Measurements from ENCODE around the gene ST14. TPM values are rescaled to one million over a fixed set of nuclear protein-coding genes. Genes with fewer than 3 reads are reported as not detected.
"Not testable (repeated sequence)": the region's sequence is repeated elsewhere in the genome, so short reads cannot be mapped to it uniquely, and the experiment has no call there.

The ST14 gene
- polyA plus RNA-seq, 10 donors = 0.27 to 5.9 (median 0.53) TPM

DNA sequence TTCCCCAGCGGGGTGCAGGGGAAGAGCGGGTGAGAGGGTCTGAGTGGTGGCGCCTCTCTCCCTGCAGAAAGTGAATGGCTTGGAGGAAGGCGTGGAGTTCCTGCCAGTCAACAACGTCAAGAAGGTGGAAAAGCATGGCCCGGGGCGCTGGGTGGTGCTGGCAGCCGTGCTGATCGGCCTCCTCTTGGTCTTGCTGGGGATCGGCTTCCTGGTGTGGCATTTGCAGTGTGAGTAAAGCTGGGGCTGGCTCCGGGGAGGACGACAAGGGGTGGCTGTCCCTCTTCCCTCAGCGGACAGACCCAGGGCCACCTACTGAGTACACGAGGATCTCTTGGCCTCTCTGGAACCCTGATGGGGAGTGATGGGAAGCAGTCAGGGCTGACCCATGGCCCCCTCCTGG, 28.5 kb downstream of the ST14 start:
- no peak for DNase-seq

DNA sequence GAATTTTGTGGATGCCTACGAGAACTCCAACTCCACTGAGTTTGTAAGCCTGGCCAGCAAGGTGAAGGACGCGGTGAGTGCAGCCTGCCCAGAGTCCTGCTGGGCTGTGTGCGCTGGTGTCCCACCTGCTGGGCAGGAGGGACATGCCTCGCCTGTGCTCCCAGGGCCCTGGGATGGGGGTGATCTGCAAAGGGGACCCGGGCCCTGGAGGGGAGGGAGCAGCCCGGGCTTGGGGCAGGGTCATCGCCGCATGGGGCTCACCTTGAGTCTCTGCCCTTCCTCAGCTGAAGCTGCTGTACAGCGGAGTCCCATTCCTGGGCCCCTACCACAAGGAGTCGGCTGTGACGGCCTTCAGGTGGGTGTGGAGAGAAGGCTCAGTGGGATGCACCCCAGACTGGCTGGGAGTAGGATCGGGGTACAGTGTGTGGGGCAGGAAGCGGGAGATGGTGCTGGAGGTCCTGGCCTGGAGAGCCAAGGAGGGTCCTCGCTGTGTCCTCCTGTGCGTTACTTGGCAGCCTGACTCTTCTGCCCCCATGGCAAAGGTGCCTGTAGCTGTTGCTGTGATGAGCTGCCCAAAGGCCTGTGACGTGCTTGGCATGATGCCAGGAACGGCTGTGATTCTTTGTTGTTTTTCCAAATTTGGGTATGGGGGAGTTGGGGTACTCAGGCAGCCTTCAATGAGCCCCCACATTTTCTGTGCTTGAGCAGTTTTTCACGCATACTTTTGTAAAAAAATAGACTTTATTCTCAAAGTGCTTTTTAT, 29.2 kb downstream of the ST14 start:
- no peak for DNase-seq

DNA sequence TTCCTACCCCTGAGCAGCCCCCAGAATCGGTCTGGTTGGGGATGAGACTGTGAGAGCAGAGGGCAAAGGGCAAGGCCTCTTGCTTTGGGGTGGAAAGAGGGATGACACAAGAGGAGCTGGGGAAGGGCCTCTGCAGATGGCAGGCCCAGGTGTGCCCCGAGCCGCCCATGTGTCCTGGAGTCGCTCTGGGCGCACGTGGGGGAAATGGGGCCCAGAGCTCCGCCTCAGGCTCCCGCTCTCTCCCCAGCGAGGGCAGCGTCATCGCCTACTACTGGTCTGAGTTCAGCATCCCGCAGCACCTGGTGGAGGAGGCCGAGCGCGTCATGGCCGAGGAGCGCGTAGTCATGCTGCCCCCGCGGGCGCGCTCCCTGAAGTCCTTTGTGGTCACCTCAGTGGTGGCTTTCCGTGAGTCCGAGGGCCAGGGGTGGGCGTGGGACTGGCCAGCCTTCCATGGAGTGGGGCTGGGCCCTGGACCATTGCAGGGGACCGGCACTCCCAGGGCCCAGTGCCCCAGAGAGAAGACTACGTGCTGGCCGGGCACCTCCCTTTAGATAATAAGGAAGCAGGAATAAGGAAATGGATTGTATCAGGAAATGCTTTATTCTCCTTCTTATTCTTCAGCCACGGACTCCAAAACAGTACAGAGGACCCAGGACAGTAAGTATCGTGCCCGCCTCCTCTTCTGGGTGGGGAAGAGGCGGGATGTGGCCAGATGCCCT, 30.1 kb downstream of the ST14 start:
- no peak for DNase-seq

DNA sequence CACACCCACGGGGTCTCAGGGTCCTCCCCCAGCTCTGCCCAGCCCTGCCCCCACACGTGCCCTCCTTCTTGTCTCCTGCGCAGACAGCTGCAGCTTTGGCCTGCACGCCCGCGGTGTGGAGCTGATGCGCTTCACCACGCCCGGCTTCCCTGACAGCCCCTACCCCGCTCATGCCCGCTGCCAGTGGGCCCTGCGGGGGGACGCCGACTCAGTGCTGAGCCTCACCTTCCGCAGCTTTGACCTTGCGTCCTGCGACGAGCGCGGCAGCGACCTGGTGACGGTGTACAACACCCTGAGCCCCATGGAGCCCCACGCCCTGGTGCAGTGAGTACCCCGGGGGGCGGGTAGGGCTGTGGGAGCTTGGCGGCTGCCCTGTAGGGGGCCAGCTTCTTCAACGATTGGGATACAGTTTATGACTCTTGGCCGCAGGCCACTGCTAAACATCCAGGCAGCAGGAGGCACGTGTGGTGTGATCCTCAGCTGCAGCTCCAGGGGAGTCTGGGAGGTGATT, 30.8 kb downstream of the ST14 start:
- no peak for DNase-seq

DNA sequence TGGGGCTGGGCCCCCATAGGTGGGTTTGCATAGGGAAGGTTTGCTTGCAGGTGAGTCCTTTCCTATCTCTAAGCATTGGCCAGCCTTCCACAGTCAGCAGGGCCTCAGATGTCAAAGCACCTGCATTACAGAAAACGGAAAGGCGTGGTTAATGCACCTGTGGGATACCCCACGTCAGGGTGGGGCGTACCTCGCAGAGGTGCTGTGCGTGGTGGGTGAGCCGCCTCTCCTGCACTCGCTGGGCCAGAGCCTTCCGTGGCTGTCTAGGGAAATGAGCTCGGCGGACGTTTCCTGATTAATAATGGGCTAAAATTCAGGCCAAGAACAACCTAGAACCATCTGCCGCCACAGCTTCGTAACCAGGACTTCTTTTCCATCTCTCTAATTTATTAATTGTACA, 32.3 kb downstream of the ST14 start:
- no peak for DNase-seq

DNA sequence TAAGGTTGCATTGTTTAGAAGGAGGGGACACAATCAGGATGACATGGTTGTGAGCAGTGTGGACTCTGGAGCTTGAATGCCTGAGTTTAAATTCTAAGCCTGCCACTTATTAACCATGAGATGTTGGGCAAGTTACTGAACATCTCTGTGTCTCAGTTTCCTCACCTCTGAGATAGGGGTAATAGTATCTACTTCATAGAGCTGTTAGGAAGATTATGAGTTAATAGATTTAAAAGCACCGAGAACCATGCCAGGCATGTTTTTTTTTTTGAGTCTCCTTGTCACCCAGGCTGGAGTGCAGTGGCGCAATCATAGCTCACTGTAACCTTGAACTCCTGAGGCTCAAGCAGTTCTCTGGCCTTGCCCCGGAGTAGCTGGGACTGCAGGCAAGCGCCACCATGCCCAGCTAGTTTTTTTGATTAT, 33.3 kb downstream of the ST14 start:
- no peak for DNase-seq

- DNase-seq = not testable (repeated sequence)
These were observed 34.0 kb downstream of the ST14 start for GRCh38 chr11:130193551-130193950.

- DNase-seq = no peak
These were observed 34.9 kb downstream of the ST14 start for GRCh38 chr11:130194241-130195023.

GRCh38 chr11:130197386-130198035, 37.9 kb downstream of the ST14 start:
- DNase-seq = no peak

- no peak for DNase-seq
These were observed 38.7 kb downstream of the ST14 start for GRCh38 chr11:130198292-130198691.

- no peak for DNase-seq
These were observed 39.4 kb downstream of the ST14 start for GRCh38 chr11:130198964-130199363.

- no peak for DNase-seq
These were observed 40.2 kb downstream of the ST14 start for GRCh38 chr11:130199792-130200191.

- DNase-seq = no peak
These were observed 41.4 kb downstream of the ST14 start for GRCh38 chr11:130201026-130201425.

- no peak for DNase-seq
These were observed 42.6 kb downstream of the ST14 start for GRCh38 chr11:130202009-130202817.

DNA sequence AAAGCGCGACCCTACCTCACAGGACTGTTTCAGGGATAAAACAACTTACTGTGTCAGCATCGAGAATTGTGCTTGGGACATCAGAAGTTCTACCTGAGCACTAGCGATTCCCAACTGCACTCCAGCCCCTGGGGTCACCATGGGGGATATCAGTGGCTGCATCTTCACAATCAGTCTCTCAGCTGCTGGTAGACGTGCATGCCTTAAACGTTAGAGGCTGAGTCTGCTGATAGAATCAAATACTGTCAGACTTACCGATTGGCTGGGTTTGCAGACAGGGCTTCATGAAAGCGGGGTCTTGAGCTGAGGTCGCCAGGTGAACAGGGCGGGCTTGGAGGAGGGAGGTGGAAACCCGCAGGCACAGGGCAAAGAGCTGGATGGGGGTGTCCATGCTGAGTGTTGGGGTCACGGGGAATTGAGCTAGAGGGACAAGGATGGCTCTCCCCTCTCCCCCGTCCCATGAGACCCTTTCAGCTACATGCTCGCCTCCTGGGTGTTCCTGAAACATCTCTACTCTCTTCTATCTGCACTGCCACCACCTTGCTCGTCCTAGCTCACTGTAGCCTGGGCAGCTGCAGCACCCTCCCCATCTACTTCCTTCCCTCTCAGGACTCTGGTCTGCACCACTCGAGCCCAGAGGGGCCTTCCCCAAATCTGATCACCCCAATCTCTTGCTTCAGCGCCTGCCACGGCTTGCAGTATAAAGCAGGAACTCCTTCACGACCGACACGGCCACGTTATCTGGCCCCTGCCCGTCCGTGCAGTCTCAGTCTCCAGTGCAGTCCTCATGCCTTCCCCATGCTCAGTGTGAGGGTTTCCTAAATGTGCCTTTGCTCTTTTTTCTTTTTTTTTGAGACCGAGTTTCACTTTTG, 43.5 kb downstream of the ST14 start:
- no peak for DNase-seq

GRCh38 chr11:130203766-130204702, 44.5 kb downstream of the ST14 start:
- DNase-seq = no peak

DNA sequence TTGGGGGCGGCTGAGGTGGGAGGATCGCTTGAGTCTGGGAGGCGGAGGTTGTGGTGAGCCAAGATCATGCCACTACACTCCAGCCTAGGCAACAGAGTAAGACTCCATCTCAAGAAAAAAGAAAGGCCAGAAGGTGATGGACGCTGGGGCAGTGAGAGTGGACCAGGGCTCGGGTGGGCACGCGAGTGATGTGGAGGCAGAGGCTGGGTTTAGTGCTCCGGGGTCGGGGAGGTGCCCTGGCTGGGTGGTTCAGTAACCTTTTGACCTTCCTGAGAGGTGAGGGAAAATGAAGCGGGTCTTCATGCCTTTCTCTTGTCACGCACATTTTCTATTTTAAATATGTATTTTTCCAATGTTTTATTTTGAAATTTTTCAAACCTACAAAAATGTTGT, 45.1 kb downstream of the ST14 start:
- DNase-seq = no peak

- no peak for DNase-seq
These were observed 46.6 kb downstream of the ST14 start for GRCh38 chr11:130206141-130206540.
